ENCODE data around the gene THSD8. TPM values are rescaled to one million over a fixed set of nuclear protein-coding genes. Genes with fewer than 3 reads are reported as not detected.

The THSD8 gene
- total RNA-seq (1 to 10 TPM in 7 of 9 donors, not detected in 2; 1.2 to 6.8 (median 2.2) TPM), polyA plus RNA-seq (1 to 10 TPM in 1 of 2 donors, under 1 TPM in 1; 0.35 to 3.2 TPM)
- long read RNA-seq, donor 1, partial matches to known transcripts = 0 of 1 reads
- long read RNA-seq, donor 1, other reads (novel, unspliced or antisense) = 1 of 1 reads
- long read RNA-seq, donor 2, partial matches to known transcripts = 0 of 2 reads
- long read RNA-seq, donor 2, other reads (novel, unspliced or antisense) = 2 of 2 reads
- long read RNA-seq, donor 3 = 0 reads

DNA sequence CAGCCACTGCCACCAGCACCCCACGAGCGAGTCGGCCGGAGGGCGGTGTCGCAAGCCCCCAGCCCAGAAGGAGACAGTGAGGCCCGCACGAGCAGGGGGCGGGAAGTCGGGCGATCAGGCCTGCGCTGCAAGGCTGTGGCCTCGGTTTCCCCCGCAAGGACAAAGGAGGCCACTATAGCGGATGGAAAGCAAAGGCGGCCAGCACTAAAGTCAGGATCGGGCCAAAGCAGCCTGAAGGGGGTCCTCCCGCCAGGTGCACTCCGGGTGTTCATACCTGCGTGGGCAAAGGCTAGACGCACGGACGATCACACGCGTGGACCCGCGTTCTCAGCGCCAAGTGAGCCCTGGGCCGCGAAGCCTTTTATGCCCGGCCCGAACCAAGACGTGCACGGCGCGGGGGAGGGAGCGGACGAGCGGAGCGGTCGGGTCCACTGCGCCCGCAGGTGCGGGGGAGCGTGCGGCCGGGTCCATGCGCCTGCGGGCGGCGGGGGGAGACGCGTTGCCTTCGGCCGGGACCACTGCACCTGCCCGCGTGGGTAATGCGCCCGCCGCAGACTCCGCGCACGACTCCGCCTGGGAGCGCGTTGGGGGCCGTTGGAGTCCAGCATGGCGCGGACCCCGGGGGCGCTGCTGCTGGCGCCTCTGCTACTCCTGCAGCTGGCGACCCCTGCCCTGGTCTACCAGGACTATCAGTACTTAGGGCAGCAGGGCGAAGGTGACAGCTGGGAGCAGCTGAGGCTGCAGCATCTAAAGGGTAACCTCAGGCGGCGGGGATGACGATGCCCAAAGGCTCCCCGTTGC lies at the start of gene THSD8, which contains the start of gene PRDX2:
THSD8 (plus strand) TSS at position 604 of the 801 bp plus-strand sequence; CDS start at position 607, 3 bp downstream.
PRDX2 (minus strand) TSS at position 335 of the 801 bp plus-strand sequence. CDS start 539 bp downstream, outside the sequence.
- peak within 1 kb of the TSS; percentile 69 to 98 (median 92) for H3K4me3 ChIP-seq
- WGBS, 4 donors = 0 to 1% (median 0%) methylated on average over 22 to 78 of the region's 78 CpGs
- no peaks in the 10 kb centered on the region for H3K9me3 ChIP-seq
- intact Hi-C loops (cut with DNase I) = loop anchor here in 3 of 10 donors (5.0 kb wide), 2 partner anchors 34 to 79 kb away; partner anchors contain the start of gene TNPO2 (in 2 of the 3)
- peaks cover 0 to 39% (median 18%) of the 10 kb centered on the region in 9 donors for H3K36me3 ChIP-seq
- H3K27ac ChIP-seq = peak within 1 kb of the TSS; percentile 70 to 97 (median 89)
- ATAC-seq (peak; percentile 61 to 87 (median 86)), DNase-seq (peak; percentile 82 to 90 (median 85))
- peak; percentile 35 to 87 for TF ChIP-seq POLR2A (IDR thresholded peaks at IDR 0.05)
- no peak for TF ChIP-seq CTCF (IDR thresholded peaks at IDR 0.05)
- peaks cover 0 to 6% (median 0%) of the 10 kb centered on the region in 9 donors for H3K27me3 ChIP-seq
- H3K4me1 ChIP-seq = peaks cover under 1 to 39% (median 19%) of the 10 kb centered on the region in 12 donors

- peaks cover 0 to 13% (median under 1%) of the 10 kb centered on the region in 9 donors for H3K27me3 ChIP-seq
- H3K36me3 ChIP-seq = no peaks in the 10 kb centered on the region
- no peak overlapping the region for H3K27ac ChIP-seq
- intact Hi-C loops (cut with DNase I) = loop anchor here in 2 of 10 donors (5.0 kb wide), 2 partner anchors 37 to 93 kb away; no protein-coding TSS in a partner anchor
- H3K4me1 ChIP-seq = peaks cover 0 to 12% (median 9%) of the 10 kb centered on the region in 12 donors
- 68 to 77% (median 73%) methylated on average over 47 to 50 of the region's 50 CpGs for WGBS, 4 donors
- H3K4me3 ChIP-seq = no peak overlapping the region
- H3K9me3 ChIP-seq = no peaks in the 10 kb centered on the region
- no peak for TF ChIP-seq POLR2A (IDR thresholded peaks at IDR 0.05)
- TF ChIP-seq CTCF (IDR thresholded peaks at IDR 0.05) = no peak
- DNase-seq (no peak), ATAC-seq (no peak)
Measured at GRCh38 chr19:12754465-12755196, 47.2 kb upstream of the THSD8 start.

DNA sequence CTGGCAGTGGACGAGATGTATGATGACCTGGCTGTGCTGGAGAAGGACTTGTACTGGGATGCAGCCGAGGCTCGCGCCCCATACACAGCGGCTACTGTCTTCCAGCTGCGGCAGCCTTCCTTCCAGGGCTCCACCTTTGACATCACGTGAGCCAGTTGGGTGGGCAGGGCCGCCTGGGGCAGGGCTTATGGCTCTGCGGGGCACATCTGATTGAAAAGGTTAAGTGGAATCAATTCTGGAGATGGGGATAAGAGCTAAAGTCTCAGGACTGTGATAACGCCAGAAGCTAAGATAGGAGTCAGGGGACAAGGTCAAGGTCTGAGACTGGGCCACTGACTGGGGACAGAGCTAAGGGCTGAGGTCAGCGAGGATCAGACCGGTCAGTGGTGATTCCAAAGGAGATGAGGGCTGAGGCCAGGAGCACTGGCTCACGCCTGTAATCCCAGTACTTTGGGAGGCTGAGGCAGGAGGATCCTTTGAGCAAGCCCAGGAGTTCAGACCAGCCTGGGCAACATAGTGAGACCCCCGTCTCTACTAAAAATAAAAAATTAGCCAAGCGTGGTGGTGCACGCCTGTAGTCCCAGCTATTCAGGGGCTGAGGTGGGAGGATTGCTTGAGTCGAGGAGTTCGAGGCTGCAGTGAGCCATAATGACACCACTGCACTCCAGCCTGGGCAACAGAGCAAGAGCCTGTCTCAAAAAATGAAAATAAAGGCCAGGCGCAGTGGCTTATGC lies 45.6 kb upstream of the THSD8 start:
- H3K27me3 ChIP-seq = peaks cover 0 to 4% (median 0%) of the 10 kb centered on the region in 9 donors
- H3K4me3 ChIP-seq = no peak overlapping the region
- TF ChIP-seq CTCF (IDR thresholded peaks at IDR 0.05) = no peak
- no peak for TF ChIP-seq POLR2A (IDR thresholded peaks at IDR 0.05)
- DNase-seq (no peak), ATAC-seq (no peak)
- 84 to 88% (median 86%) methylated on average over 17 to 19 of the region's 19 CpGs for WGBS, 4 donors
- no peak overlapping the region for H3K27ac ChIP-seq
- H3K36me3 ChIP-seq = no peaks in the 10 kb centered on the region
- intact Hi-C loops (cut with DNase I) = loop anchor here in 2 of 10 donors (5.0 kb wide), 2 partner anchors 39 to 91 kb away; no protein-coding TSS in a partner anchor
- no peaks in the 10 kb centered on the region for H3K9me3 ChIP-seq
- H3K4me1 ChIP-seq = peaks cover 0 to 16% (median 9%) of the 10 kb centered on the region in 12 donors
